Esophagus muscularis mucosa (tissue), 4 donors: ENCODE results near the gene CCDC3. TPM values are rescaled to one million over a fixed set of nuclear protein-coding genes. Genes with fewer than 3 reads are reported as not detected.

Experiments used
- DNase-seq: peaks from one replicate; pipeline ENCODE4 v3.0.0-alpha.2; 2017; ENCODE audit errors: extremely low spot score
- H3K27ac ChIP-seq, 4 donors: fragments of 200-600 bp; sonication (generic); replicated peaks in 1 of 4; 1 replicate in 3 of 4; 2 replicates in 1 of 4; pipeline ENCODE4 v1.5.1; 2016 to 2019; ENCODE audit warnings: mild to moderate bottlenecking in 1 of 4
- H3K27me3 ChIP-seq, 4 donors: fragments of 200-600 bp; sonication (generic); one replicate each; pipeline versions ENCODE4 v1.5.1 to v1.6.0; 2016 to 2019
- H3K36me3 ChIP-seq, 4 donors: fragments of 200-600 bp; sonication (generic); one replicate each; pipeline ENCODE4 v1.5.1; 2016 to 2019
- H3K4me1 ChIP-seq, 4 donors: fragments of 200-600 bp; sonication (generic); one replicate each; pipeline ENCODE4 v1.5.1; 2016 to 2019
- H3K4me3 ChIP-seq, 4 donors: fragments of 200-600 bp; sonication (generic); 1 replicate in 2 of 4; 2 replicates in 2 of 4; pipeline ENCODE4 v1.5.1; 2016 to 2019; ENCODE audit warnings: mild to moderate bottlenecking in 4 of 4, moderate library complexity in 1 of 4
- H3K9me3 ChIP-seq, 4 donors: fragments of 200-600 bp; sonication (generic); 1 replicate in 3 of 4; 2 replicates in 1 of 4; pipeline ENCODE4 v1.5.1; 2016 to 2019
- CTCF ChIP-seq, 3 experiments: fragments of 200-600 bp in 2 of 3; fragments of 450-650 bp in 1 of 3; sonication (generic) in 2 of 3; IDR thresholded peaks; one replicate each; pipeline ENCODE4 v1.5.1; 2017 to 2019; ENCODE audit warnings: antibody characterized with exemption in 3 of 3, mild to moderate bottlenecking in 2 of 3, moderate library complexity in 1 of 3
- EP300 ChIP-seq: sonication (generic); formaldehyde crosslinking; IDR thresholded peaks from one replicate; pipeline ENCODE4 v1.6.1; 2017; ENCODE audit warnings: antibody characterized with exemption
- POLR2A ChIP-seq: fragments of 450-650 bp; IDR thresholded peaks from one replicate; pipeline ENCODE4 v1.6.1; 2017; ENCODE audit warnings: antibody characterized with exemption, moderate library complexity, mild to moderate bottlenecking, low read depth
- POLR2AphosphoS5 ChIP-seq, 2 donors: sonication (generic); formaldehyde crosslinking; IDR thresholded peaks; one replicate each; pipeline ENCODE4 v1.6.1; 2017; ENCODE audit warnings: antibody characterized with exemption in 2 of 2
- WGBS: methylation state at CpG from one replicate; pipeline ENCODE4 v1.1.5; 2018; 5-methylcytosine and 5-hydroxymethylcytosine counted together
- intact Hi-C: fragments of 100-400 bp; cut with DNase I; formaldehyde crosslinking; loops from one replicate; pipeline ENCODE4 v1.15.1; 2023
- total RNA-seq, 4 donors: library from RNA; depleted of rRNA; stranded (reverse); fragments of >200 nt; gene quantifications; one replicate each; pipeline versions ENCODE4 v1.1.0 to v1.2.1, GENCODE V29; 2016

The CCDC3 gene
- total RNA-seq, 4 donors from 2014 or later: 23.7 to 79.1 (median 44.3) TPM

GRCh38 chr10:13006037-13006436, 4.5 kb upstream of the CCDC3 start:
- Histone ChIP-seq H3K9me3 (no peaks in the 10 kb centered on the region), H3K36me3 (no peaks in the 10 kb centered on the region), H3K27me3 (peaks cover 0 to 7% (median 0%) of the 10 kb centered on the region in 4 donors), H3K4me1 (peaks cover 0 to 24% (median 20%) of the 10 kb centered on the region in 4 donors), H3K27ac (no peak overlapping the region), H3K4me3 (no peak overlapping the region)
- WGBS: 77% methylated on average over 3 of the region's 3 CpGs
- TF ChIP-seq EP300 (no peak), CTCF (IDR thresholded peaks at IDR 0.05) (no peak), POLR2A (no peak), POLR2AphosphoS5 (IDR thresholded peaks at IDR 0.05) (no peak)
- intact Hi-C loops: no loop called here
- no peak for DNase-seq

GRCh38 chr10:13003759-13004158, 2.2 kb upstream of the CCDC3 start:
- Histone ChIP-seq H3K4me3 (no peak overlapping the region), H3K27ac (no peak overlapping the region), H3K27me3 (peaks cover 0 to 9% (median 0%) of the 10 kb centered on the region in 4 donors), H3K9me3 (no peaks in the 10 kb centered on the region), H3K4me1 (peaks cover 0 to 32% (median 25%) of the 10 kb centered on the region in 4 donors), H3K36me3 (no peaks in the 10 kb centered on the region)
- 65% methylated on average over 3 of the region's 3 CpGs for WGBS
- no peak for DNase-seq
- TF ChIP-seq EP300 (no peak), CTCF (IDR thresholded peaks at IDR 0.05) (no peak), POLR2A (no peak), POLR2AphosphoS5 (IDR thresholded peaks at IDR 0.05) (no peak)
- intact Hi-C loops: no loop called here

- Histone ChIP-seq H3K27me3 (peaks cover 0 to 9% (median 0%) of the 10 kb centered on the region in 4 donors), H3K9me3 (no peaks in the 10 kb centered on the region), H3K4me3 (no peak overlapping the region), H3K36me3 (no peaks in the 10 kb centered on the region), H3K27ac (peak overlapping the region in 1 of 4 donors; percentile 56), H3K4me1 (peaks cover 0 to 32% (median 25%) of the 10 kb centered on the region in 4 donors)
- no peak for TF ChIP-seq CTCF (IDR thresholded peaks at IDR 0.05)
- TF ChIP-seq POLR2A: no peak
- TF ChIP-seq EP300: no peak
- TF ChIP-seq POLR2AphosphoS5 (IDR thresholded peaks at IDR 0.05): no peak
- DNase-seq: no peak
- intact Hi-C loops: no loop called here
Observed at GRCh38 chr10:13003004-13003403, 1.5 kb upstream of the CCDC3 start.

GRCh38 chr10:13001887-13002212, 337 bp upstream of the CCDC3 start:
- Histone ChIP-seq H3K4me1 (peaks cover 0 to 32% (median 25%) of the 10 kb centered on the region in 4 donors), H3K27ac (peak overlapping the region in 2 of 4 donors; percentile 37 to 64), H3K27me3 (peaks cover 0 to 9% (median 0%) of the 10 kb centered on the region in 4 donors)

GRCh38 chr10:13000431-13000830, 1.1 kb downstream of the CCDC3 start:
- intact Hi-C loops: no loop called here
- Histone ChIP-seq H3K9me3 (no peaks in the 10 kb centered on the region), H3K4me3 (peak overlapping the region; percentile 54 to 67 (median 56)), H3K36me3 (peaks cover 0 to 4% (median 0%) of the 10 kb centered on the region in 4 donors), H3K4me1 (peaks cover 0 to 32% (median 25%) of the 10 kb centered on the region in 4 donors), H3K27me3 (peaks cover 0 to 9% (median 0%) of the 10 kb centered on the region in 4 donors), H3K27ac (peak overlapping the region in 3 of 4 donors; percentile 49 to 64 (median 63))
- TF ChIP-seq POLR2AphosphoS5 (IDR thresholded peaks at IDR 0.05) (no peak), EP300 (no peak), POLR2A (no peak), CTCF (IDR thresholded peaks at IDR 0.05) (no peak)
- 90% methylated on average over 4 of the region's 4 CpGs for WGBS
- no peak for DNase-seq

More at GRCh38 chr10:13001887-13002212, 337 bp upstream of the CCDC3 start:
- H3K36me3 ChIP-seq: peaks cover 0 to 4% (median 0%) of the 10 kb centered on the region in 4 donors
- no peaks in the 10 kb centered on the region for H3K9me3 ChIP-seq
- 8% methylated on average over 9 of the region's 9 CpGs for WGBS
- H3K4me3 ChIP-seq: peak overlapping the region; percentile 54 to 67 (median 56)
- no peak for DNase-seq
- TF ChIP-seq EP300 (no peak), POLR2A (no peak)
- intact Hi-C loops: no loop called here
